Stromal cell of bone marrow (primary cell): ENCODE measurements around the gene BMERB1.
"Not testable (repeated sequence)": the region's sequence is repeated elsewhere in the genome, so short reads cannot be mapped to it uniquely, and the experiment has no call there.

Experiments used
- DNase-seq: peaks from one replicate; pipeline ENCODE4 v3.0.0-alpha.2; 2012; ENCODE audit warnings: low read depth

The BMERB1 gene

DNA sequence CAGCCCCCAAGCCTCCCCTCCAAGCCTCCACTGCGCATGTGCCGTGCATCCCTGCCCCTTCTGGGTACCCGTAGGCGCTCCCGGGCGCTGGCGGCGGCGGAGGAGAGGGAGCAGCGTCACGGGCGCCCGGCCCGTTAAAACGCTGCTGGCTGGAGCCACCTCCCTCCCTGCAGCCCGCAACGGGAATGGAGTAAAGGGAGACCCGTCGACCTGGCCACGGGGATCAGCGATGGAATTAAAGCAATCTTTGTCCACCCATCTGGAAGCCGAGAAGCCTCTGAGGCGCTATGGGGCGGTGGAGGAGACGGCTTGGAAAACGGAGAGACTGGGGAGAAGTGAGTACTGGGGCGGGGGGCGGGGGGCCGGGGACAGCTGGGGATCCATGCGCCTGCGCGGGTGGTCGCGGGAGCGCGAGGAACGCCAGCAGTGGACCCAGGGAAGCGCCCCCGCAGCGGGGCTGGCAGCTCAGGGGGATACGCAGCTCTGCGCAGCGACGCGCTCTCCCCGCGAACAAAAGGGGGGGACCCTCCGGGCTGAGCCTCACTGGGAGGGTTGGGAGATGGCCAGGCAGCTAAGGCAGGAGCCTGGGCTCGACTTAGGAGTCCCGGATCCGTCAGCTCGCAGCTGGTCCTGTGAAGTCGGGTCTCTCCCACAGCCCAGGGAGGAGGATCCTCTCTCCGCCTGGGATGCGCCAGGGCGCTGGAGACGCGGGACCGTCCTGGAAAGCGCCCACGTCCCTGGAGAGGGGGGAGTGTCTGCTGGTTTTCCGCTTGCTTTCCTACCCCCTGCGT lies at the start of gene BMERB1:
TSS of gene BMERB1 (plus strand) at position 164 of the 791 bp plus-strand sequence. CDS start at position 230, 66 bp downstream.
- DNase-seq, result peak; percentile 72

DNA sequence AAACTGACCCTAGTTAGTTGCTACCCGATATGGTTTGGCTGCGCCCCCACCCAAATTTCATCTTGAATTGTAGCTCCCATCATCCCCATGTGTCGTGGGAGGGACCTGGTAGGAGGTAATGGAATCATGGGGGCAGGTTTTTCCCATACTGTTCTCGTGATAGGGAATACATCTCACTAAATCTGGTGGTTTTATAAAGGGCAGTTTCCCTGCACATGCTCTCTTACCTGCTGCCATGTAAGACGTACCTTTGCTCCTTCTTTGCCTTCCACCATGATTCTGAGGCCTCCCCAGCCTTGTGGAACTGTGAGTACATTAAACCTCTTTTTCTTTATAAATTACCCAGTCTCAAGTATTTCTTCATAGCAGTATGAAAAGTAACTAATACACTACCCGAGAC lies 46.3 kb upstream of the BMERB1 start:
- not testable (repeated sequence) for DNase-seq

DNA sequence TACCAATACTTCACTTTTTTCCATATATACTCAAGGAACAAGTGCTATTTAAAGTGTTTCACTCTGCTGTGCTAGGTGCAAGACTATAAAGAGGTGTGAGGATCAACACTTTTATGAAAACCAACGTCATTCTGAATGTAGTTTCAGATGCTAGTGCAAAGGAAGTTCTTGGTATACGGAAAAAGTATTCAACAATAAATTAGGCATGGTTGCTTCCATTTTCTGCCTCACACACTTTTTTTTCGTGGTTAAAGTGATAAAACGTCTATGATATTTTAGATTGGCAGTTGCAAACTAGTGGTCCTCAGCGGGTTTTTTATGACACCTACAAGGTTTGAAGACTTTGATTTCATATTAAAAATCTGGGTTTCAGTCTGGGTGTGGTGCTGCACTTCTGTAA lies 44.5 kb upstream of the BMERB1 start:
- DNase-seq, result not testable (repeated sequence)

DNA sequence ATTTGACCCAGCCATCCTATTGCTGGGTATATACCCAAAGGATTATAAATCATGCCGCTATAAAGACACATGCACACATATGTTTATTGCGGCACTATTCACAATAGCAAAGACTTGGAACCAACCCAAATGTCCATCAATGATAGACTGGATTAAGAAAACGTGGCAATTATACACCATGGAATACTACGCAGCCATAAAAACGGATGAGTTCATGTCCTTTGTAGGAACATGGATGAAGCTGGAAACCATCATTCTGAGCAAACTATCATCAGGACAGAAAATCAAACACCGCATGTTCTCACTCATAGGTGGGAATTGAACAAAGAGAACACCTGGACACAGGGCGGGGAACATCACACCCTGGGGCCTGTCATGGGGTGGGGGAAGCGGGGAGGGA lies 41.4 kb upstream of the BMERB1 start:
- DNase-seq, result not testable (repeated sequence)

DNA sequence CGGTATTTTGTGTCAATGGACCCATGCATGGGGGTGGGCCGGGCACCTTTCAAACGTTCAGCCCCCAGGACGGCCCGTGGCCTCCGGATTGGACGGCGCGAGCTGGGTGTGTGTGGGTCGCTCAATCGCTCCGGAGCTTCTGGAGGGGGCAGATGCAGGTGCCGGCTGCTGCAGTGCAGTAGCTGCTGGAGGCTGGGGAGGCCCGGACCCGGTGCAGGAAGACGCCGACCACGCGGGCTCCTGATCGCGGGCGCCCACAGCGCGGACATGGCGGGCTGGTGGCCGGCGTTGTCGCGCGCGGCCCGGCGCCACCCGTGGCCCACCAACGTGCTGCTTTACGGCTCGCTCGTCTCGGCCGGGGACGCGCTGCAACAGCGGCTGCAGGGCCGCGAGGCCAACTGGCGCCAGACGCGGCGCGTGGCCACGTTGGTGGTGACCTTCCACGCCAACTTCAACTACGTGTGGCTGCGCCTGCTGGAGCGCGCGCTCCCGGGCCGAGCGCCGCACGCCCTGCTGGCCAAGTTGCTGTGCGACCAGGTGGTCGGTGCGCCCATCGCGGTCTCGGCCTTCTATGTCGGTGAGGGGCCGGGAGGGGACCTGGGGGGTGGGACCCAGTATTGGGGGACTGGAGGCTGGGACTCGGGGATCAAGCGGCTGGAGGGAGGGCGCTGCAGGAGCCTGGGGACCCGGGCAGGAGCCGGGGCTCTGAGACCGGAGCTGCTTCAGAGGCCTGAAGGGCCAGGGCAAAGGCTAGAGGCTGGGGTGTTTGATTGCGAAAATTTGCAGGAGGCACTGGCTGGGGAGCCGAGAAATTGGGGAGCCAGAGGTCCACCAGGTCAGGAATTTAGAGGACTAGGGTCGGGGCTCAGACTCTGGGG lies 38.5 kb upstream of the BMERB1 start, which contains the start of gene MPV17L:
TSS of gene MPV17L (plus strand) at position 124 of the 878 bp plus-strand sequence. CDS start at position 268, 144 bp downstream.
- DNase-seq, result not testable (repeated sequence)

DNA sequence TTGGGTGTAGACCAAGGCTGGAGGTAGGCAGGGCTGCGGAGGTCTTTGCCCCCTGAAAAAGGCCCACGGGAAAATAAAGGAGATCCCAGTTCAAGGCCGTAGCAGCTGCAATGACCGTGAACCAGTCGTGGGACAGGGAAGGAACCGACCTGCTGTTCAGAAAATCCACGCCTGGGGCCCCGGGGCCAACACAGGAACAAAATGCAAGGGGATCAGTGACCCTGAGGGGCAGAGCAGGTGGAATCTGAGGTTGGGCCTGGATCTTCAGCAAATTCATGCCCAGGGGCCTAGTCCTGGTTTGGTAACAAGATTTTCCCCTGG lies 37.9 kb upstream of the BMERB1 start:
- DNase-seq, result not testable (repeated sequence)

DNA sequence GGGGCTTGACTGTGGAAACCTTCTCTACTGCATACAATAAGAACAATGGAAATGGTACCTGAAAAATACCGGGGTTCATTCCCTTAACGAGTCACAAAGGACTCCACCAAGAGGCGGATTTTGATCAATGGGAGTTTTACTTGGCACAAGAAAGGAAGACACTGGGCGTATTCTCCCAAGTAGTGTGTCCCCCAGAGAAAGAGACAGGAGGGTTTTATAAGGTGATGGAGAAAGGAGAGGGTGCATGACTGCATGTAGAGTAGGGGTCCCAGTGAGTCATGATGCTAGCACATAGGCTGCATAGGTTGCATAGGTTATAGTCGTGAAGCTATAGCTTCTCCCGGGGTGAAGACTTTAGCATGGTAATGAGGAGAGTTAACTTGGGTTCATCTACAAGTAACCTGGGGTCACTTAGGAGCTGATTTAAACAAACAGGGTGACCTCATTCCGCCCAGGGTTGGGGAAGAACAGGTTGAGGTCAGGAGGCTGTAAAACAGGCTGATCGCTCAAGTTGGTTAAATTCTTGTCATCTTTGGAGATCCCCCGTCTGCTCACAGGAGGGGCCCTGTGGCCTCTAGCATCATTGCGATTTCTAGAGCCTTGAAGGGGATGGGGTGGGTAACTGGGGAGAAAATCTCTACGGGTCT lies 37.3 kb upstream of the BMERB1 start:
- no peak for DNase-seq

DNA sequence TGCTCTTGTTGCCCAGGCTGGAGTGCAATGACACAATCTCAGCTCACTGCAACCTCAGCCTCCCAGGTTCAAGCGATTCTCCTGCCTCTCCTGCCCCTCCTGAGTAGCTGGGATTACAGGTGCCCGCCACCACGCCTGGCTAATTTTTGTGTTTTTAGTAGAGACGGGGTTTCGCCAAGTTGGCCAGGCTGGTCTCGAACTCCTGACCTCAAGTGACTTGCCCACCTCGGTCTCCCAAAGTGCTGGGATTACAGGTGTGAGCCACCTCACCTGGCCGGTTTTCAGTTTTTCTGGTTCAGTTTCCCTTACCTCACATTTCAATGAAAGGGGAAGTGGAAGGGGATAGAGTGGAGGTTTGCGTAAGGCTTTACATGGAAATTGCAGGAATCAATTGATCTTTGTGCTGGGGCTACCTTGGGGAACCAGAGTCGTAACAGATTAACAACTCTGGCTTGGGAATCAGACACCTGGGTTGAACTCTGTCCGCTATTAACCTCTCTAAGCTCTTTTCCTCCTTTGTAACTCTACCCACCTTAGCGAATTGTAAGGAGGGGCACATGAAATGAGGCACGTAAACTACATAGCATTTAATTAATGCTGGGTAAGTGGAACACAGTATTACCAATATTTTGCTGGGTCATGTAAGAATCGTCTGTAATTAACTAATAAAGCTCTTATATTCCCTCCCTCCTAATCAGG lies 35.6 kb upstream of the BMERB1 start:
- no peak for DNase-seq

DNA sequence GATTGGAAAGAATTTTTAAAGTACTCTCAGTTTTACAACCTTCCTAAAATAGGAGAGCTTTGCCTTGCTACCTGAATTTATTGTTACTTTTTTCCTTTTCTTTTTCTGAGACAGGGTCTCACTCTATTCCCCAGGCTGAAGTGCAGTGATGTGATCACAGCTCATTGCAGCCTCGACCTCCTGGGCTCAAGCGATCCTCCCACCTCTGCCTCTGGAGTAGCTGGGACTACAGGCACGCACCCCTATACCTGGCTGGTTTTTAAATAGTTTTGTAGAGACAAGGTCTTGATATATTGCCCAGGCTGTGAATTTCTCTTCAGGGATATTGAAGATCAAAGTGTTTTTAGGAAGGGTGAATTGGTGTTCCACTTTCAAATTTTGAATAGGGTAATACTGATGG lies 35.1 kb upstream of the BMERB1 start:
- DNase-seq, result no peak

DNA sequence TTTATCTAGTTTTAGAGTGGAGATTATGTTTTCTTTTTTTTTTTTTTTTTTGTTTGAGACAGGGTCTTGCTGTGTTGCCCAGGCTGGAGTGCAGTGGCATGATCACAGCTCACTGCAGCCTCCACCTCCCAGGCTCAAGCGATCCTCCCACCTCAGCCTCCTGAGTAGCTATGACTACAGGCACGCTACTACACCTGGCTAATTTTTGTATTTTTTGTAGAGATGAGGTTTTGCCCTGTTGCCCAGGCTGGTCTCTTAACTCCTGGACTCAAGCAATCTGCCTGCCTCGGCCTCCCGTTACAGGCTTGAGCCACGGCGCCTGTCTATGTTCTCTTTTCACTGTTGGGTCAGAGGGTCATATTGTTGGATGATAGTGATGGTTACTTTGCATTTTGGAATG lies 34.1 kb upstream of the BMERB1 start:
- DNase-seq, result not testable (repeated sequence)

DNA sequence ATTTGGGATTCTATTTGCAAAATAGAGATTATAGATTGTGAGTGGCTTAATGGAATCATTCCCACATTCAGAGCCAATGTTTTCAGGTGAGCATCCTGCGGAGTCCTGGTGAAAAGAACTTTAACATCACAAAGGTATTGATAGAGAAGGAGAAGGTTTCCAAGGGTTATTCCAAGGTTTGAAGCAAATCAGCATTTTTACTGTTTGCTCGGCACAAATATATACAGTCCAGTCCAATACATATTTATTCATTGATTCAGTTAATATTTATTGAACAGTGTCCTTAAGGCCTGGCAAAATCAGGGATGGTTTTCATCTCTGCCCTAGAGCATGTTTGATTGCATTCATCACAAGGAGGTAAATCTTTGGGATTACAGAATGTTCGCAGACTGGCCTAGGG lies 32.4 kb upstream of the BMERB1 start:
- DNase-seq, result no peak

DNA sequence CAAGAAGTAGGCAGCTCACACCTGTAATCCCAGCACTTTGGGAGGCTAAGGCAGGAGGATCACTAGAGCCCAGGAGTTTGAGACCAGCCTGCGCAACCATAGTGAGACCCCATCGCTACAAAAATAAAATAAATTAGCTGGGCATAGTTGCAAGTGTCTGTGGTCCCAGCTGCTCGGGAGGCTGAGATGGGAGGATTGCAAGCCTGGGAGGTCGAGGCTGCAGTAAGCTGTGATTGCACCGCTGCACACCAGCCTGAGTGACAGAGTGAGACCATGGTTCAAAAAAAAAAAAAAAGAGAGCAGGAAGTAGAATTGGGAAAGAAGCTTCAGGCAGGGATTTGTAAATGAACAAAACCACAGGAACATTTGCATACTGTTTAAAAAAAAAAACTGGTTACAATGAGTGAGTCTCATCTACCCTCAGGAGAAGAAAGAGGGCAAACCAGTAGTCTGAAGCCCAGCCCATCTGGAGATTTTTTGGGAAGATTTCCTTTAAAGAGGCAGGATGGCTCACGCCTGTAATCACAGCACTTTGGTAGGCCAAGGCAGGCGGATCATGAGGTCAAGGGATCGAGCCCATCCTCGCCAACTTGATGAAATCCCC lies 30.9 kb upstream of the BMERB1 start:
- DNase-seq, result no peak

DNA sequence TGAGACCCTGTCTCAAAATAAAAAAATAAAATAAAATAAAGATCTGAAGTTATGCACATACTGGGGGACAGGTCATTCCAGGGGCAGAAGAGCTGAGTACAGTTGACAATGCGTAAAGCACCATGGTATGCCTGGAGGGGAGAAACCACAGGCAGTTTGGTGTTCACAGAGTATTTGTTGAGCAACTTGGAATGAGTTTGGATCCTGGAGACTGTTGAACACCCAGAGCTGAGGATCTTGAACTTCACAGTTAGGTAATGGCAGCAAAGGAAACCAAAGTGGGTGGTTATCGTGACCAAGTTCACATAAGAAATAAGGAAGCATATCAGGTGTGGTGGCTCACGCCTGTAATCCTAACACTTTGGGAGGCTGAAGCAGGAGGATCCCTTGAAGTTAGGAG lies 30.3 kb upstream of the BMERB1 start:
- DNase-seq, result not testable (repeated sequence)

DNA sequence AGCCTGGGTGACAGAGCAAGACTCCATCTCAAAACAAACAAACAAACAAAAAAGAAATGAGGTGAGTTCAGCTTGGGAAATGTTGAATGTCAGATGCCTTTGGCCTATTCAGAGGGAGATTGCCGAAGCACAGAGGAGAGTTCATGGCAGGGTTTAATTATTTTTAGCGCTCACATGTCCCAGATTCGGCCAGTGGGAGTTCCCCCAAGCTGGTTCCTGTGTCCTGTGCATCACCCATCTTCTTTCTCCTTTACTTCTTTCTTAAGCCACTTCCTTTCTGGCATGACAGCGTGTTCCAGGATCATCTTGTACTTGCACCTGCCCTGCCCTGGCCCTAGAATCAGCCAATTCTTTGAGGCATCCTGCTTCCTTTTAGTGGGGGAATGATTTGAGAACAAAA lies 29.6 kb upstream of the BMERB1 start:
- no peak for DNase-seq

DNA sequence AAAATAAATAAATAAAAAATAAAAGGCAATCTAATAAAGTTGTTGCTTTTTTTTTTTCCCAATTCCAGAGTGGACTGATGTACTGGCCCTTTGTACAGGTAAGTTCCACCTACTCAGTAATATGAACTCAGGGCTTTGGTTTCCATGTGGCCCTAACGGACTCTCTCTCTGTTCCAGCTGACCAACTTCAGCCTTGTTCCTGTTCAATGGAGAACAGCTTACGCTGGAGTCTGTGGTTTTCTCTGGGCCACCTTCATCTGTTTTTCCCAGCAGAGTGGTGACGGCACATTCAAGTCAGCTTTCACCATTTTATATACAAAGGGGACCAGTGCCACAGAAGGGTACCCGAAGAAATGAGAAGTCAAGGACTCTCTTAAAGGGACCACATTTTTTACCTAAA lies 26.6 kb upstream of the BMERB1 start:
- not testable (repeated sequence) for DNase-seq

DNA sequence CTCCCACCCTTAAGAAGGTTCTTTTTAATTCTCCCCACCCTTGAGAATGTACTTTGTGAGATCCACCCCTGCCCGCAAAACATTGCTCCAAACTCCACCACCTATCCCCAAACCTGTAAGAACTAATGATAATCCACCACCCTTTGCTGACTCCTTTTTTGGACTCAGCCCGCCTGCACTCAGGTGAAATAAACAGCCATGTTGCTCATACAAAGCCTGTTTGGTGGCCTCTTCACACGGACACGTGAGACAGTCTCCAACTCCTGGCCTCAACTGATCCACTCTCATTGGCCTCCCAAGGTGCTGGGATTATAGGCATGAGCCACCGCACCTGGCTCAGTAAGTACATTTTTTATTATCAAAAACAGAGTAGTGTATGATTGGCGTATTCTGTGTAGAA lies 24.9 kb upstream of the BMERB1 start:
- not testable (repeated sequence) for DNase-seq

DNA sequence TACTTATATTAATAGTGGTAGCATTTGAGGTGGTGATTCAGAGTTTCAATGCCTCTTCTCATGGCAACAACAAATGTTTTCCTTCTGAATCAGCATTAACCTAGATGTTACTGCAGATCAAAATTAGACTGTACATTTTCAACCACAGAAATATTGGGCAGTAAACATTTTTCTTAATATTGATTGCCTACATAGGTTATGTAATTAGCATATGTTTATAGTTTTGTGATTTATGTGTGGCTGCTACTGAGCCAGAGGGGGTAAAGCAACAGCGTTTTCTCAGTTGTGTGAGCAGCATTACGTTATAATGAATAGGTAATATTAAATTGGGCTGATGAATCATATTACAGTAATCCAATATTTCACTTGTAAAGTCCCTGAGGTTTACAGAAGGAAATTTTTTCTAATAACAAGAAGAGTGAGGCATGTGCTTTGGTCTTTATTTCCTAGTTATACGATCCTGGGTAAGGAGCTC lies 18.8 kb upstream of the BMERB1 start:
- DNase-seq, result no peak

DNA sequence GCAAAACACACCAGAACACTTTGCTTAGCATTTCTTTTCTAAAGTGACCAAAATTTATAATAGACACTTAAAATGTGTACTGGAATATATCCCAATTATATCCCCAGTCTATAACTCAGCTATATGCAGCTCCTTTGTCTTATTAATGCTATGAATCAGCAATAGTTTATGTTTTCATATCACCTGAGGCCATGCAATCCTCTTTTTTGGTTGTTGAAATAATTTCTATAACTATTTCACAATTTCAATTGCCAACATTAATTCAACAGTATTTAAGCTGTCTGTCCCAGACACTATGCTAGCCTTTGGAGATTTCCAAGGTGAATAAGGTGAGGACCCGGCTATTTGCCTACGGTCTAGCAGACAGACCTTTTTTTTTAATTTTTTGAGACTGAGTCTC lies 17.2 kb upstream of the BMERB1 start:
- DNase-seq, result no peak

DNA sequence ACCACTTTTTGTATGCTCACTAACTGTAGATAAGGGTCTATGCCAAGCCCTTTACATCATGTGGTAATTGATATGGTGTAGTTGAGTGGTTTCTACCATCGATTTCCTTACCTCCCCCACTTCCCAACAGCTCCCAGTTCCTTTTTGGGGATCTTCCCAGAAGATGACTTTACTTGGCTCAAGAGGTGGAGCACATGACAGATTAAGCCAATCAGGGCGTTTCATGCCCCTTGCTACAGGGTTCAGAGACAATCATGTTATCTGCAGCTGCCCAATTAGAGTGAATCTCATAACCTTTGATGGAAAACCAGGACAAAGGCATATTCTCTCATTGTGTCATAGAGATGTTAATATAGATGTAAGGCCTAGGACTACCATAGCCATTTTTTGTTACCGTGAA lies 16.2 kb upstream of the BMERB1 start:
- DNase-seq, result no peak

DNA sequence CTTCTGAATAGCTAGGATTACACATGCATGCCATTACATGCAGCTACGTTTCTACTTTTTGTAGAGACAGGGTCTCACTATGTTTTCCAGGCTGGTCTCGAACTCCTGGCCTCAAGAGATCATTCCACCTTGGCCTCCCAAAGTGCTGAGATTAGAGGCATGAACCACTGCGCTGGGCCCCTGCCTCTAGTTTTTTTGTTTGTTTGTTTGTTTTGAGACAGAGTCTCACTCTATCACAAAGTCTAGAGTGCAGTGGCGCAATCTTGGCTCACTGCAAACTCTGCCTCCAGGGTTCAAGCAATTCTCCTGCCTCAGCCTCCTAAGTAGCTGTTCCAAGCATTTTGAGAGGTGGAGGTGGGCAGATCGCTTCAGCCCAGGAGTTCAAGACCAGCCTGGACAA lies 12.7 kb upstream of the BMERB1 start:
- DNase-seq, result not testable (repeated sequence)

DNA sequence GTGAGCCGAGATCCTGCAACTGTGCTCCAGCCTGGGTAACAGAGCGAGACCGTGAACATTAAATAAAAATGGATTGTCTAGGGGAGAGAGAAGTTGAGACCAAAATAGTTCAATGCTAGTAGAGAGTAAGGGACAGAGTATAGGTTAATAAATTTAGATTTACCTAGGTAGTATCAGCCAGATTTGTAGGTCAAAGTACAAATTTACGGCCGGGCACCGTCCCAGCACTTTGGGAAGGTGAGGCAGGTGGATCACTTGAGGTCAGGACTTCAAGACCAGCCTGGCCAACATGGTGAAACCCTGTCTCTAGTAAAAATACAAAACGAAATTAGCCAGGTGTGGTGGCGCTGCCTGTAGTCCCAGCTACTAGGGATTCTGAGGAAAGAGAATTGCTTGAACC lies 12.2 kb upstream of the BMERB1 start:
- DNase-seq, result no peak
